ENCODE data around the gene IGSF22. TPM values are rescaled to one million over a fixed set of nuclear protein-coding genes. Genes with fewer than 3 reads are reported as not detected.
A peak's percentile ranks its signal among the peaks of the same experiment; 100 is the strongest.

The IGSF22 gene
- total RNA-seq, 1 experiment from 2014 or later, result 0.52 TPM

GRCh38 chr11:18773681-18774080 is 47.7 kb upstream of the IGSF22 start:
- Mint-ChIP-seq H3K9me3 (no peaks in the 10 kb centered on the region), H3K27me3 (ENCODE audit: low read depth) (peaks cover 2% of the 10 kb centered on the region), H3K4me1 (peaks cover 43% of the 10 kb centered on the region), H3K36me3 (no peaks in the 10 kb centered on the region), H3K27ac (no peak overlapping the region), H3K4me3 (no peak overlapping the region)
- ChIA-PET POLR2A (no interaction called here), CTCF (interaction anchor here (0.9 to 3.7 kb wide), 5 partner anchors 9 to 52 kb away, joined by 4 to 52 read pairs (median 5); no protein-coding TSS in a partner anchor)
- TF ChIP-seq SOX15 (CRISPR knock-in tag; IDR thresholded peaks at IDR 0.05) (no peak), STAT6 (CRISPR knock-in tag; conservative IDR thresholded peaks at IDR 0.05; ENCODE audit: low read depth) (no peak), CREB1 (CRISPR knock-in tag; IDR thresholded peaks at IDR 0.05) (no peak), JUN (CRISPR knock-in tag; IDR thresholded peaks at IDR 0.05) (no peak), ZNF512 (CRISPR knock-in tag; IDR thresholded peaks at IDR 0.05; ENCODE audit: borderline replicate concordance) (no peak), CBFB (CRISPR knock-in tag; IDR thresholded peaks at IDR 0.05; ENCODE audit: low read depth) (no peak), OVOL2 (CRISPR knock-in tag; IDR thresholded peaks at IDR 0.05; ENCODE audit: borderline replicate concordance) (no peak), KAT7 (CRISPR knock-in tag; IDR thresholded peaks at IDR 0.05; ENCODE audit: borderline replicate concordance) (no peak), ZNF425 (CRISPR knock-in tag; conservative IDR thresholded peaks at IDR 0.05) (no peak), TEAD1 (CRISPR knock-in tag; IDR thresholded peaks at IDR 0.05) (no peak), HMGXB4 (CRISPR knock-in tag; IDR thresholded peaks at IDR 0.05) (no peak), PRRX2 (CRISPR knock-in tag; IDR thresholded peaks at IDR 0.05) (no peak), SMAD4 (CRISPR knock-in tag; IDR thresholded peaks at IDR 0.05) (no peak)
- ATAC-seq, result no peak
- no peak for DNase-seq (ENCODE audit: low spot score)

GRCh38 chr11:18773104-18773503 is 47.1 kb upstream of the IGSF22 start:
- ATAC-seq, result peak; percentile 20
- no peak for DNase-seq (ENCODE audit: low spot score)
- H3K27ac Mint-ChIP-seq, result no peak overlapping the region
- H3K4me3 Mint-ChIP-seq, result no peak overlapping the region
- H3K27me3 Mint-ChIP-seq (ENCODE audit: low read depth), result peaks cover 2% of the 10 kb centered on the region
- TF ChIP-seq FOXK1 (CRISPR knock-in tag; IDR thresholded peaks at IDR 0.05), result no peak
- no peak for TF ChIP-seq ATF3 (CRISPR knock-in tag; conservative IDR thresholded peaks at IDR 0.05)
- no peak for TF ChIP-seq JUN (CRISPR knock-in tag; IDR thresholded peaks at IDR 0.05)
- no peak for TF ChIP-seq ZNF263 (CRISPR knock-in tag; IDR thresholded peaks at IDR 0.05; ENCODE audit: low read depth)
- no peak for TF ChIP-seq CDX4 (CRISPR knock-in tag; IDR thresholded peaks at IDR 0.05; ENCODE audit: borderline replicate concordance)
- no peak for TF ChIP-seq MYBL2 (CRISPR knock-in tag; IDR thresholded peaks at IDR 0.05)
- TF ChIP-seq ZNF219 (CRISPR knock-in tag; IDR thresholded peaks at IDR 0.05; ENCODE audit: borderline replicate concordance), result no peak
- TF ChIP-seq ERG (CRISPR knock-in tag; IDR thresholded peaks at IDR 0.05), result no peak
- no peak for TF ChIP-seq ZNF416 (CRISPR knock-in tag; IDR thresholded peaks at IDR 0.05)
- no peak for TF ChIP-seq GABPB1 (CRISPR knock-in tag; IDR thresholded peaks at IDR 0.05)
- no peak for TF ChIP-seq CTCF (IDR thresholded peaks at IDR 0.05)
- TF ChIP-seq ESRRA (CRISPR knock-in tag; IDR thresholded peaks at IDR 0.05; ENCODE audit: borderline replicate concordance), result no peak
- no peaks in the 10 kb centered on the region for H3K9me3 Mint-ChIP-seq
- ChIA-PET CTCF (interaction anchor here (0.9 to 3.7 kb wide), 5 partner anchors 8 to 51 kb away, joined by 4 to 52 read pairs (median 5); no protein-coding TSS in a partner anchor), POLR2A (interaction anchor here (0.7 kb wide), 1 partner anchor 28 kb away, joined by 4 read pairs; no protein-coding TSS in a partner anchor)
- peaks cover 43% of the 10 kb centered on the region for H3K4me1 Mint-ChIP-seq
- no peaks in the 10 kb centered on the region for H3K36me3 Mint-ChIP-seq
